ENCODE measurements around the gene ISOC2. TPM values are rescaled to one million over a fixed set of nuclear protein-coding genes. Genes with fewer than 3 reads are reported as not detected.
A peak's percentile ranks its signal among the peaks of the same experiment; 100 is the strongest.
"Not testable (repeated sequence)": the region's sequence is repeated elsewhere in the genome, so short reads cannot be mapped to it uniquely, and the experiment has no call there.

The ISOC2 gene
- polyA plus RNA-seq, 1 donor: 30.4 TPM

DNA sequence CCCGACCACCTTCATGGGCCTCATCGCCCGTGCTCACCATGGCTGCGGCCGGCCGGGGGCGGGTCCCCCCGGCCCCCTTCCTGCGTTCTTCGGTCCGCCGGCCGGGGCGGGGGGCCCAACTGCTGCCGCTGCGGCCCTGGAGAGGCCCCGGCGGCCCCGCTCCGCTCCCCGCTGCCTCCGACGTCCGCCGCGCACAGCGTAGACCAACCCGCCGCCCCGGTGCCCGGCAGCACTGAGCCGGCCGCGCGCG lies 54.0 kb downstream of the ISOC2 start, which contains the start of gene UBE2S:
Gene UBE2S, minus strand, starts transcription at position 239 of the 250 bp plus-strand sequence. Its CDS starts 199 bp downstream, at position 40.
- H3K9me3 ChIP-seq (ENCODE audit: control insufficient read depth, low read depth, low read length); H3K27me3 ChIP-seq (ENCODE audit: control insufficient read depth, insufficient read depth, low read length); DNase-seq: not testable (repeated sequence)
- Histone ChIP-seq H3K27ac (ENCODE audit: low read length) (peak within 1 kb of the TSS; percentile 98), H3K36me3 (ENCODE audit: control insufficient read depth, insufficient read depth, low read length) (peaks cover 29% of the 10 kb centered on the region), H3K4me3 (ENCODE audit: low read length) (peak within 1 kb of the TSS; percentile 66), H3K4me1 (ENCODE audit: control insufficient read depth, insufficient read depth, low read length) (peaks cover 13% of the 10 kb centered on the region)
- no CpG with 5 or more reads among the region's 36 CpGs for WGBS (ENCODE audit: insufficient coverage, low lambda C conversion rate)

DNA sequence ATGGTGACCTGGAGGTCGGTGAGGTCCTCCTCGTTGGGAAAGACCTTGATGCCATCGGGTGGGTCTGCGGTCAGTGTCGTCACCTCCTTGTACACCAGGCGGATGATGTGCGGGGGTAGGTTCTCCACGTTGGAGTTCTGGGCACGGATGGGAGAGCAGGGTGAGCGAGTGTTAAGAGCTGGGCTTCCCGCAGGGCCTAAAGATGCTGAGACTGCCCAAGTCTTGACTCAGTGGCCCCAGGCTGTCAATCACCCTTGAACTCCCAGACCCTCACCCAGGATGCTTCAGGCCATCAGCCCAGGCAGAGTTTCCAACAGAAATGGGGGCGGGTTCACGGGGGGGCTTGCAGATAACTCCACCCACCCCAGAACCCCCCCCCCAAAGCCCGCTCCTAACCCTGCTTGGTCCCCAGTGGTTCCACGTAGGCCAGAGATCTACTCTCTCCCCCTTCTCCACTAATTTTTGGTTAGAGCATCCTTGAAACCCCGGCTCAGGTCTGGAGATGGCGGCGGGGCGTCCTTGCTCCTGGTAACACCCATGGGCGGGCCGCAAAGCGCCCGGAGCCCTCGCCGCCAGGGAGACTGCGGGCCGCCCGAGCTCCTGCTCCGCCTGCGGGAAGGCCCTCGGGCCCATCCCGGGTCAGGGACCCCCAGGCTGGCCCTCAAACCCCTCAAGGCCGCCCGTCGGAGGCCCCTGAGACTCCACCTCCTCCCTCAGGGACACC lies 54.5 kb downstream of the ISOC2 start:
- Histone ChIP-seq H3K27ac (ENCODE audit: low read length) (peak overlapping the region; percentile 98), H3K36me3 (ENCODE audit: control insufficient read depth, insufficient read depth, low read length) (peaks cover 34% of the 10 kb centered on the region), H3K9me3 (ENCODE audit: control insufficient read depth, low read depth, low read length) (no peaks in the 10 kb centered on the region), H3K4me3 (ENCODE audit: low read length) (peak overlapping the region; percentile 66), H3K4me1 (ENCODE audit: control insufficient read depth, insufficient read depth, low read length) (peaks cover 13% of the 10 kb centered on the region), H3K27me3 (ENCODE audit: control insufficient read depth, insufficient read depth, low read length) (no peaks in the 10 kb centered on the region)
- WGBS (ENCODE audit: insufficient coverage, low lambda C conversion rate): no CpG with 5 or more reads among the region's 35 CpGs
- DNase-seq: no peak

DNA sequence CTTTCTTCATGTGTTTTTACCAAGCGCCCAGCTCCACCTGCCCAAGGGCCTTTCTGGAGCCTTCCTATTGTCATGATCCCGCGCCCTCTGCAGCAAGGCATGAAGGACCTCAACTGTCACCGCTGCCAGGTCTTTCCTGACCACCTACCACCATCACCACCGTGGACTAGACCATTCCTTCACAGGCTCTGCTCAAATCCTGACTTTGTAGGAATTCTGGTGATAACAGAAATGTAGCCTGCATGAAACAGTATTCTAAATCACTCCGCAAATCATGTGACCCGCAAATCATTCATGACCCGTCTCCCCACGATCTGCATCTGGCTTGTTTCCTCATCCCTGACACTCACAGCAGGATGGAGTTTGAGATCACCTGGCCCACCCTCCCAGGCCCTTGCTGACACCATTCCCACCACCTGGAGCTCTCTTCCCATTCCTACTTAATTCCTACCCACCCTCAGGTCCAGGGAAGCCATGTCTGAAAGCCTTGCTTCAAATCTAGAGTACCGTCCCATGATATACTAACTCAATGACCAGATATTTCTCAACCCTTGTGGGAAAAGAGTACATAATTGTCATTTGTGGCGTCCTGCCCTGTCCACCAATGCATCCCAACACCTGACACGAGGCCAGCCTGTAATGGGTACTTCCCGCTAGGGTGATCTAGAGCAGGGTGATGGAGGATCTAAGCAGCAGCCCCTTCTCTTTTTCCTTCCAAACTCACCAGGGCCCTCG lies 55.2 kb downstream of the ISOC2 start:
- DNase-seq: no peak
- Histone ChIP-seq H3K4me3 (ENCODE audit: low read length) (peak overlapping the region; percentile 66), H3K27me3 (ENCODE audit: control insufficient read depth, insufficient read depth, low read length) (no peaks in the 10 kb centered on the region), H3K4me1 (ENCODE audit: control insufficient read depth, insufficient read depth, low read length) (peaks cover 13% of the 10 kb centered on the region), H3K9me3 (ENCODE audit: control insufficient read depth, low read depth, low read length) (no peaks in the 10 kb centered on the region), H3K27ac (ENCODE audit: low read length) (no peak overlapping the region), H3K36me3 (ENCODE audit: control insufficient read depth, insufficient read depth, low read length) (peaks cover 39% of the 10 kb centered on the region)
- WGBS (ENCODE audit: insufficient coverage, low lambda C conversion rate): no CpG with 5 or more reads among the region's 14 CpGs

DNA sequence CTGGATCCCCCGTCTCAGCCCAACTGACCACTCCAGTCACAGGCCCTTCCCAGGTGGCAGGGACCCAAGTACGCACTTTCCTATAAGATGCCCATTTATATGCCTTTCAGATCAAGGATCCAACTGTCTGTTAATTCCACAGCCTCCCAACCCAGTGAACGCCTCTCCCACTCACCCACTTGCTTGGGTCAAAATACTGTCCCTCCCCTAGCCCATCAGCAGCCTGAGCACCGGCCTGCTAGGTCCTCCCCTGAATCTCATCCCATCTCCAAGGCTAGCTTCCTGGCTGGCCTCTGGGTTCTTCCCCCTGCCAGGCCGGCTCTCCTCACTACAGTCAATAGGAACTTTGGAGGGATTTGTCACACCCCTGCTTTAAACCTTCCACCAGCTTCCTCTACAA lies 55.8 kb downstream of the ISOC2 start:
- WGBS (ENCODE audit: insufficient coverage, low lambda C conversion rate): no CpG with 5 or more reads among the region's 5 CpGs
- no peak overlapping the region for H3K27ac ChIP-seq (ENCODE audit: low read length)
- H3K9me3 ChIP-seq (ENCODE audit: control insufficient read depth, low read depth, low read length): no peaks in the 10 kb centered on the region
- no peak for DNase-seq
- peaks cover 44% of the 10 kb centered on the region for H3K36me3 ChIP-seq (ENCODE audit: control insufficient read depth, insufficient read depth, low read length)
- peaks cover 13% of the 10 kb centered on the region for H3K4me1 ChIP-seq (ENCODE audit: control insufficient read depth, insufficient read depth, low read length)
- H3K27me3 ChIP-seq (ENCODE audit: control insufficient read depth, insufficient read depth, low read length): no peaks in the 10 kb centered on the region
- no peak overlapping the region for H3K4me3 ChIP-seq (ENCODE audit: low read length)

Other genes with a start within 250 kb of the ISOC2 start
- gene TMEM86B, start 232.9 kb downstream of the ISOC2 start, polyA plus RNA-seq: 69.0 TPM
- gene PPP6R1, start 202.6 kb downstream of the ISOC2 start, polyA plus RNA-seq: 65.1 TPM
- 29.4 TPM for gene HSPBP1, start 181.5 kb downstream of the ISOC2 start, polyA plus RNA-seq
- gene BRSK1, start 177.6 kb downstream of the ISOC2 start, polyA plus RNA-seq: 9.7 TPM
- 71.4 TPM for gene TMEM150B, start 136.3 kb downstream of the ISOC2 start, polyA plus RNA-seq
- gene KMT5C, start 121.8 kb downstream of the ISOC2 start, polyA plus RNA-seq: 21.5 TPM
- gene COX6B2, start 106.9 kb downstream of the ISOC2 start, polyA plus RNA-seq: 1.3 TPM
- gene GARIN5B, start 98.4 kb downstream of the ISOC2 start, polyA plus RNA-seq: 0.03 TPM
- 0.66 TPM for gene IL11, start 91.2 kb downstream of the ISOC2 start, polyA plus RNA-seq
- gene TMEM190, start 84.8 kb downstream of the ISOC2 start, polyA plus RNA-seq: 0.93 TPM
- 8.7 TPM for gene TMEM238, start 77.3 kb downstream of the ISOC2 start, polyA plus RNA-seq
- gene RPL28, start 75.7 kb downstream of the ISOC2 start, polyA plus RNA-seq: 2,127 TPM
- 29.9 TPM for gene UBE2S, start 53.9 kb downstream of the ISOC2 start, polyA plus RNA-seq
- gene SHISA7, start 18.3 kb downstream of the ISOC2 start, polyA plus RNA-seq: 1.1 TPM
- gene C19orf85, start 3.1 kb upstream of the ISOC2 start, polyA plus RNA-seq: not detected
- 5.6 TPM for gene ZNF628, start 15.0 kb upstream of the ISOC2 start, polyA plus RNA-seq
- 14.0 TPM for gene NAT14, start 23.5 kb upstream of the ISOC2 start, polyA plus RNA-seq
- gene SSC5D, start 26.8 kb upstream of the ISOC2 start, polyA plus RNA-seq: 4.0 TPM
- gene SBK2, start 75.5 kb upstream of the ISOC2 start, polyA plus RNA-seq: 0.66 TPM
- gene SBK3, start 83.9 kb upstream of the ISOC2 start, polyA plus RNA-seq: 0.15 TPM
- 14.9 TPM for gene ZNF579, start 119.2 kb upstream of the ISOC2 start, polyA plus RNA-seq
- 13.9 TPM for gene FIZ1, start 137.9 kb upstream of the ISOC2 start, polyA plus RNA-seq
- gene ZNF524, start 138.6 kb upstream of the ISOC2 start, polyA plus RNA-seq: 18.9 TPM
- gene ZNF865, start 144.0 kb upstream of the ISOC2 start, polyA plus RNA-seq: 10.4 TPM
- gene ZNF784, start 162.9 kb upstream of the ISOC2 start, polyA plus RNA-seq: 15.6 TPM
- gene ZNF580, start 179.4 kb upstream of the ISOC2 start, polyA plus RNA-seq: 31.3 TPM
- 29.1 TPM for gene ZNF581, start 182.0 kb upstream of the ISOC2 start, polyA plus RNA-seq
- 11.6 TPM for gene CCDC106, start 186.6 kb upstream of the ISOC2 start, polyA plus RNA-seq
- 167 TPM for gene U2AF2, start 193.4 kb upstream of the ISOC2 start, polyA plus RNA-seq
- 153 TPM for gene EPN1, start 213.6 kb upstream of the ISOC2 start, polyA plus RNA-seq

All from large intestine (tissue), 3 donors.